Measurements from ENCODE around the gene IFITM5. TPM values are rescaled to one million over a fixed set of nuclear protein-coding genes. Genes with fewer than 3 reads are reported as not detected.
A peak's percentile ranks its signal among the peaks of the same experiment; 100 is the strongest.

IFITM5 gene
- total RNA-seq, 4 donors from 2014 or later, result not detected

- intact Hi-C loops (cut with DNase I; ENCODE audit: low total_unique reads), result no loop called here
- TF ChIP-seq POLR2A (IDR thresholded peaks at IDR 0.05) (no peak), CTCF (IDR thresholded peaks at IDR 0.05) (no peak)
- DNase-seq (ENCODE audit: low spot score in 2 of 2), result peak in 1 of 2 donors; percentile 67
- WGBS, 2 donors, result 78 to 97% methylated on average over 8 of the region's 8 CpGs
- no peak overlapping the region for H3K4me3 ChIP-seq (ENCODE audit: low read depth, poor library complexity, severe bottlenecking)
Measured at GRCh38 chr11:285894-286220, 13.5 kb downstream of the IFITM5 start.

- DNase-seq (ENCODE audit: low spot score in 2 of 2), result peak in 1 of 2 donors; percentile 49
- TF ChIP-seq CTCF (IDR thresholded peaks at IDR 0.05) (no peak), POLR2A (IDR thresholded peaks at IDR 0.05) (no peak)
- intact Hi-C loops (cut with DNase I; ENCODE audit: low total_unique reads), result no loop called here
Measured at GRCh38 chr11:285021-285893, 14.1 kb downstream of the IFITM5 start.

GRCh38 chr11:284105-285020 is 15.0 kb downstream of the IFITM5 start:
- DNase-seq (ENCODE audit: low spot score in 2 of 2), result peak in 1 of 2 donors; percentile 83
- intact Hi-C loops (cut with DNase I; ENCODE audit: low total_unique reads), result no loop called here

More at GRCh38 chr11:285021-285893, 14.1 kb downstream of the IFITM5 start:
- H3K4me3 ChIP-seq (ENCODE audit: low read depth, poor library complexity, severe bottlenecking), result no peak overlapping the region
- 87 to 90% methylated on average over 28 to 29 of the region's 29 CpGs for WGBS, 2 donors

GRCh38 chr11:283405-284104 is 15.8 kb downstream of the IFITM5 start:
- TF ChIP-seq CTCF (IDR thresholded peaks at IDR 0.05) (no peak), POLR2A (IDR thresholded peaks at IDR 0.05) (no peak)
- WGBS, 2 donors, result 83 to 85% methylated on average over 23 of the region's 23 CpGs
- intact Hi-C loops (cut with DNase I; ENCODE audit: low total_unique reads), result no loop called here
- peak in 1 of 2 donors; percentile 66 for DNase-seq (ENCODE audit: low spot score in 2 of 2)
- H3K4me3 ChIP-seq (ENCODE audit: low read depth, poor library complexity, severe bottlenecking), result no peak overlapping the region

More at GRCh38 chr11:284105-285020, 15.0 kb downstream of the IFITM5 start:
- H3K4me3 ChIP-seq (ENCODE audit: low read depth, poor library complexity, severe bottlenecking), result no peak overlapping the region
- WGBS, 2 donors, result 77 to 83% methylated on average over 15 to 17 of the region's 24 CpGs
- TF ChIP-seq CTCF (IDR thresholded peaks at IDR 0.05) (no peak), POLR2A (IDR thresholded peaks at IDR 0.05) (no peak)

- intact Hi-C loops (cut with DNase I; ENCODE audit: low total_unique reads), result no loop called here
- TF ChIP-seq CTCF (IDR thresholded peaks at IDR 0.05) (no peak), POLR2A (IDR thresholded peaks at IDR 0.05) (no peak)
- no peak overlapping the region for H3K4me3 ChIP-seq (ENCODE audit: low read depth, poor library complexity, severe bottlenecking)
- peak in 1 of 2 donors; percentile 81 for DNase-seq (ENCODE audit: low spot score in 2 of 2)
- 64 to 65% methylated on average over 13 of the region's 13 CpGs for WGBS, 2 donors
Measured at GRCh38 chr11:282630-283360, 16.5 kb downstream of the IFITM5 start.

All from lower leg skin (tissue), 4 donors.